ENCODE measurements around the gene ARMC2. TPM values are rescaled to one million over a fixed set of nuclear protein-coding genes. Genes with fewer than 3 reads are reported as not detected.
A peak's percentile ranks its signal among the peaks of the same experiment; 100 is the strongest.

ARMC2 gene
- total RNA-seq, 4 donors from 2014 or later, result 2.2 to 15.3 (median 7.8) TPM

DNA sequence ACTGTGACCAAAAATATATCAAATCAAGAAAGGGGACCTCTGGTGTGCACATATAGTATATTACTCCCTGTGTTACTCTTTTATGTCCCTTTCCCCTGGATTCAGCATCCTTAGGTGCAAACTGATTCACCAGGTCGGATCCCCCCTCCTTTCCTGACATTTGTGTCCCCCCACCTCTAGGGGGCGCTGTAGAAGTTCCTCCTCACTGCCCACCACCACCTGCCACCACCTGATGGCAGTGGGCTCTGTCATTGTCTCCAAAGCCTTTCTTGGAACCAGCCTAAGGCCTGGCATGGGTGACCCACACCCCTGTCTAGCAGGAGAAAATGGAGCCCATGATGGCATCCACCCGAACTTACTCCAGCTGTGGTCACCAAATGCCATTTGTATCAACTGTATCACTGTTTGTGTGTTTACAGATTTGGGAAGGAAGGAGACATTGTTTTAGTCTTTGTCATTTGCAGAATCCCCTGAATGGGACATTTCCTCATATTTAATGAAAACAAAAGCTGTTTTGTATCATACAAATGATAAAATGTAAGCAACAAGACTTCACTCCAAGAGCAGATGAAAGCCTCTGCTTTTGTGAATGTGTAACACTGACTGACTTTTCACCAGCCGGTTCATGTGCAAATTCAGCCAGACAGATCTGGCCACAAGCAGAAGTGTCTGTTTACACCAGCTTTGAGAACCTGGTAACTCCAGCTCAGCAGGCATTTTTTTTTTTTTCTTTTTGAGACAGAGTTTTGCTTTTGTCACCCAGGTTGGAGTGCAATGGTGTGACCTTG, 66.2 kb downstream of the ARMC2 start:
- ATAC-seq (ENCODE audit: low FRiP score), result no peak
- no peak for DNase-seq (ENCODE audit: low spot score)
- TF ChIP-seq, protein P1, sequence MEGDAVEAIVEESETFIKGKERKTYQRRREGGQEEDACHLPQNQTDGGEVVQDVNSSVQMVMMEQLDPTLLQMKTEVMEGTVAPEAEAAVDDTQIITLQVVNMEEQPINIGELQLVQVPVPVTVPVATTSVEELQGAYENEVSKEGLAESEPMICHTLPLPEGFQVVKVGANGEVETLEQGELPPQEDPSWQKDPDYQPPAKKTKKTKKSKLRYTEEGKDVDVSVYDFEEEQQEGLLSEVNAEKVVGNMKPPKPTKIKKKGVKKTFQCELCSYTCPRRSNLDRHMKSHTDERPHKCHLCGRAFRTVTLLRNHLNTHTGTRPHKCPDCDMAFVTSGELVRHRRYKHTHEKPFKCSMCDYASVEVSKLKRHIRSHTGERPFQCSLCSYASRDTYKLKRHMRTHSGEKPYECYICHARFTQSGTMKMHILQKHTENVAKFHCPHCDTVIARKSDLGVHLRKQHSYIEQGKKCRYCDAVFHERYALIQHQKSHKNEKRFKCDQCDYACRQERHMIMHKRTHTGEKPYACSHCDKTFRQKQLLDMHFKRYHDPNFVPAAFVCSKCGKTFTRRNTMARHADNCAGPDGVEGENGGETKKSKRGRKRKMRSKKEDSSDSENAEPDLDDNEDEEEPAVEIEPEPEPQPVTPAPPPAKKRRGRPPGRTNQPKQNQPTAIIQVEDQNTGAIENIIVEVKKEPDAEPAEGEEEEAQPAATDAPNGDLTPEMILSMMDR (IDR thresholded peaks at IDR 0.05), result no peak

DNA sequence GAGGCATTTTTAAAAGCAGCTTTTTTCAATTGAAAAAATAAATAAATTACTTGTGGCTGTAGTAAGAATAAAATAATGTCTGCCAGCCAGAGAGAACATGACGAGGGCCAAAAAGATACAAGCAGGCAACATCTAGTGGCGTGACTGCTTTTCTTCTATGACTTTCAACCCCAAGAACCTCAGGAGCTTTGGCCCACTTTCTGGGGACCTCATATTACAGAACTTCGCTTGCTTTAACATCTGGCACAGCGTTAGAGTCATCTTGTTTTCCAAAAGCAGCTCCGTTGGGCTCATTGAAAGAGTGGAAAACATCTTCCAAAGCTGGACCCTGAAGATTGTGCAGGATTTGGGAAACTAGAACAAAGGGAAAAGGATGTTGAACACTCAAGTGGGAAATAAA, 67.0 kb downstream of the ARMC2 start:
- TF ChIP-seq, protein P1 (IDR thresholded peaks at IDR 0.05), result no peak
- ATAC-seq (ENCODE audit: low FRiP score) (no peak), DNase-seq (ENCODE audit: low spot score) (no peak)

DNA sequence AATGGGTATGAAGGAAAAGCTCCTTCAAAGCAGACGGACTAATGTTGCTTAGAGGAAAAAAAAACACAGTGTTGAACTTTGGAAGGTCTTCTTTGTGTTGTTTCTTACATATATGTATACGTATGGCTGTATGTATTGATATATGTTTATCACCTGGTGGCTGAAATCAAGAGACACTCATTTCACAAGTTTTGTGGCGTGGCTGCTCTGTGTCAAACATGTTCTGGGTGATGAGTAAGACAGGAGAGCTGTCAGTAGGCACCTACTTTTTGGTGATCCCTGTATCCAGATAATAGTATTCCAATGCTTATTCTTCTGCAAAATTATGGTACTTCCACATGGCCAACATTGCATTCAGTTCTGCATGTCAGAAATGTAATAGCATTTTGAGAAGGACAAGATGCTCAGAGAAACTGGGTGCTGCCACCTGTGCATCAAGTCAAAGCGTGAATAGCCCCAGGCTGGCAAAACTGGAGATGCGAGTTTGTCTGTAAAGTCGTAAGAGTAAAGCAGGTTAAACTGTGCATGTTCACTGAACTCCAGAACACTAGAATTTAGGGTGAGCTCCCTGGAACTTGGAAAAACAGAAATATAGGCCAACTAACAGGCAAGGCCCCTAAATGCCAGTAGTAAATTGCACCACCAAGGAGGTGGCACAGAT, 67.9 kb downstream of the ARMC2 start:
- DNase-seq (ENCODE audit: low spot score), result no peak
- TF ChIP-seq, protein P1 (IDR thresholded peaks at IDR 0.05), result no peak
- no peak for ATAC-seq (ENCODE audit: low FRiP score)

DNA sequence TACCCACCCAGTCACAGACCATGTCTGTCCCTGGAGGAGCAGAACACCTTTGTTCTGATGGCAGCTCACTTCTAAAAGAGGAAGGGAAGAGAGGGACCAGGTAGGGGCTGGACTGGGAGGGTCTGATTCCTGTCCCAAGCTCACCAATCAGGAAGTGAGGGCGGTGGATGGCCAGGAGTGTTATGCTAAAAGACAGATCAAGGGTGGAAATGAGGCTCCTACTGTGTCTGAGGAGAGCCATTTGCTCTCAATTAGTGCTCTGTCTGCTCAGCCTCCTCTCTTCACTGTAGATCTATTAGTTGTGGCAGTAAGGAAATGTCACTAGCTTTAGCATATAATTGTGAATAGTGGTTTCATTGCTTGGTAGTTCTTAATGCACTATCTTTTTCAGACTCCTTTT, 72.5 kb downstream of the ARMC2 start:
- DNase-seq (ENCODE audit: low spot score) (no peak), ATAC-seq (ENCODE audit: low FRiP score) (no peak)
- TF ChIP-seq, protein P1 (IDR thresholded peaks at IDR 0.05), result no peak

DNA sequence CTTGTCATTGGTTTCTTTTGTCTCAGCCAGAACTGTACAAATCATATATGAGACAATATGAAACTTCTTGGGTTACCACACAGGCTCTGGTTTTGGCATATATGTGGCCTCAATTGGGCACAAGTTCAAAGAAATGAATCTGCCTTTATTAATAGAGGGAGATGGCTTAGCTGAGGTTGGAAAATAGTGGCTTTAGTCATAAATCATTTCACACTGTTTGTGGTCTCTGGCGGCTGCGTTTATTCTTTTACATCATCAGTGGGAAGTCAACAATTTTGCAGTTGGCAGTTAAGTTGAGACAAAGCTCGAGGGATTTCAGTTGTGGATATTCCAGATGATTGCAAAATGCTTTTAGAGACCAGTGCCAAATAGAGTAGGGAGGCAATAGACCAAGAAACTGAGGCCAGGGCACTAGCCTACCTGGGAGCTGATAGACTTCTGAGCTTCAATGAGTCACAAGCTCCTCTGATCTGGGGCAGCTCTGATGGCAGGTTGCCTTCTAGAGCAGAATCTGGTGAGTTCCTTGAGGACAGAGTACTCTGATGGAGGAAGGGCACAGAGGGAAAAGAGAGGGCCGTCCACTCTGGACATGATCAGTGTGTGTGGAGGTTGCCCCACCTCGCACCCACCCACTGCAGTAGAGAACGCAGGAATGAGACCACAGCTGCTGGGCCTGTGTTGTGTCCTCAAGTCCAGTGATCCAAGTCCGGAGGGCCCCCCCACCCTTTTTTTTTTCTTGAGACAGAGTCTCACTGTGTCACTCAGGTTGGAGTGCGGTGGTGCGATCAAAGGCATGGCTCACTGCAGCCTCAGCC, 73.5 kb downstream of the ARMC2 start:
- TF ChIP-seq, protein P1 (IDR thresholded peaks at IDR 0.05), result no peak
- DNase-seq (ENCODE audit: low spot score), result no peak
- ATAC-seq (ENCODE audit: low FRiP score), result peak; percentile 70

DNA sequence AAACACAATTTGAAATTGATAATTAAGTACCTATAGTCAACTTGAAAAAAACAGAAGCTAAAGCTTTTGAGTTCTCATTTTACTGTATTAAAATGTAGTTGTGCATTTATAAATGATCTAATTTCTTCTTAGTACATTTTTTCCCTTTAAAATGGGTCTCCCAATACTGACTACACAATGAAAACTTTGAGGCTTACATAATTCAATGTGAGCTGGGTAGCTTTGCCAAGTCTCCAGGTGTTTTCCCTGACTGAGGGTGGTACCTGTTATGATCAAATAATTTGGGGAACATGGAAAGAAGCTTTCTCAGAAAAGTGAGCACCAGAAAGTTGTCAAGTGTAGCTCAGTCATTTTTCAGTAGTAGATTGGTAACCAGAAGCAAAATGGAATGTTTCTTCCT, 74.3 kb downstream of the ARMC2 start:
- ATAC-seq (ENCODE audit: low FRiP score) (no peak), DNase-seq (ENCODE audit: low spot score) (no peak)
- TF ChIP-seq, protein P1 (IDR thresholded peaks at IDR 0.05), result no peak

All from omental fat pad (tissue), 4 donors.